NCI-H446 (cell line): Measurements from ENCODE around the gene RAB3GAP1.
A peak's percentile ranks its signal among the peaks of the same experiment; 100 is the strongest.
"Not testable (repeated sequence)": the region's sequence is repeated elsewhere in the genome, so short reads cannot be mapped to it uniquely, and the experiment has no call there.

Source experiments
- DNase-seq, 2 experiments: peaks; one replicate each; lab custom pipeline; 2025; lab: John Stamatoyannopoulos, UW

Gene RAB3GAP1

GRCh38 chr2:135052042-135052876 is at the start of gene RAB3GAP1:
RAB3GAP1 (plus strand) TSS chr2:135052292; CDS start chr2:135052308, 16 bp downstream.
- DNase-seq = peak; percentile 59 to 76

- DNase-seq = no peak
These were observed 49.3 kb upstream of the RAB3GAP1 start for GRCh38 chr2:135002836-135003235.

GRCh38 chr2:135004005-135004746 is 47.9 kb upstream of the RAB3GAP1 start:
- peak; percentile 42 to 81 for DNase-seq

GRCh38 chr2:135005753-135006152 is 46.3 kb upstream of the RAB3GAP1 start:
- no peak for DNase-seq

- DNase-seq = no peak
These were observed 42.8 kb upstream of the RAB3GAP1 start for GRCh38 chr2:135009339-135009738.

GRCh38 chr2:135010200-135010942 is 41.7 kb upstream of the RAB3GAP1 start:
- DNase-seq = no peak

- no peak for DNase-seq
These were observed 40.5 kb upstream of the RAB3GAP1 start for GRCh38 chr2:135011633-135012032.

- DNase-seq = no peak
These were observed 30.5 kb upstream of the RAB3GAP1 start for GRCh38 chr2:135021618-135022017.

GRCh38 chr2:135022952-135023880 is 28.9 kb upstream of the RAB3GAP1 start:
- no peak for DNase-seq

GRCh38 chr2:135023886-135024485 is 28.1 kb upstream of the RAB3GAP1 start:
- no peak for DNase-seq

GRCh38 chr2:135029481-135030134 is 22.5 kb upstream of the RAB3GAP1 start:
- no peak for DNase-seq

- no peak for DNase-seq
These were observed 21.3 kb upstream of the RAB3GAP1 start for GRCh38 chr2:135030826-135031225.

GRCh38 chr2:135033216-135033615 is 18.9 kb upstream of the RAB3GAP1 start:
- DNase-seq = not testable (repeated sequence)

- no peak for DNase-seq
These were observed 14.3 kb upstream of the RAB3GAP1 start for GRCh38 chr2:135037831-135038230.

- DNase-seq = no peak
These were observed 8.7 kb upstream of the RAB3GAP1 start for GRCh38 chr2:135043345-135043744.

- DNase-seq = no peak
These were observed 4.8 kb upstream of the RAB3GAP1 start, which contains the start of gene MAP3K19 for GRCh38 chr2:135047300-135047699. MAP3K19 (minus strand) TSS chr2:135047447; CDS start chr2:135024647, 22,800 bp downstream.

- no peak for DNase-seq
These were observed 4.0 kb upstream of the RAB3GAP1 start for GRCh38 chr2:135048122-135048521.

GRCh38 chr2:135050132-135050531 is 2.0 kb upstream of the RAB3GAP1 start:
- DNase-seq = no peak

- no peak for DNase-seq
These were observed 1.4 kb upstream of the RAB3GAP1 start for GRCh38 chr2:135050684-135051083.

GRCh38 chr2:135052997-135053474 is 944 bp downstream of the RAB3GAP1 start:
- DNase-seq = no peak
